HEK293 (cell line): ENCODE data around the gene ATP5MC2.
"Not testable (repeated sequence)": the region's sequence is repeated elsewhere in the genome, so short reads cannot be mapped to it uniquely, and the experiment has no call there.

ENCODE experiments used
- CTCF ChIA-PET: fragments of 350-600 bp; formaldehyde crosslinking; extraction: SDS; loops from one replicate; lab custom pipeline; 2021; ENCODE audit warnings: antibody characterized with exemption; lab: Yijun Ruan, JAX
- POLR2A ChIA-PET: fragments of 300-600 bp; formaldehyde crosslinking; extraction: SDS; loops from one replicate; lab custom pipeline; 2020; ENCODE audit warnings: antibody characterized with exemption, inconsistent platforms; lab: Yijun Ruan, JAX
- H3K27ac ChIP-seq: fragments of 200-500 bp; sonication (Bioruptor generic); 2 replicates; pipeline ENCODE4 v1.5.1; 2014; ENCODE audit warnings: low read depth, low read length, control low read depth, inconsistent platforms; ENCODE audit errors: extremely low read depth
- H3K36me3 ChIP-seq, 2 experiments: fragments of 200-500 bp in 1 of 2; sonication (Bioruptor generic) in 1 of 2; 1 replicate in 1 of 2; 2 replicates in 1 of 2; pipeline ENCODE4 v1.5.1; 2014 to 2017; ENCODE audit warnings: inconsistent platforms in 2 of 2, low read length in 2 of 2; ENCODE audit not compliant: control insufficient read depth in 2 of 2, insufficient read depth in 1 of 2
- H3K4me1 ChIP-seq: fragments of 200-500 bp; sonication (Bioruptor generic); 2 replicates; pipeline ENCODE4 v1.5.1; 2014; ENCODE audit warnings: mild to moderate bottlenecking, low read length, inconsistent platforms; ENCODE audit not compliant: control insufficient read depth, insufficient read depth
- H3K4me3 ChIP-seq: 2 replicates; pipeline ENCODE4 v1.5.1; 2011; ENCODE audit warnings: low read depth, mild to moderate bottlenecking, control low read depth, low read length, moderate library complexity
- H3K9me3 ChIP-seq: fragments of 200-500 bp; sonication (Bioruptor generic); 2 replicates; pipeline ENCODE4 v1.5.1; 2014; ENCODE audit warnings: low read depth, low read length, inconsistent platforms; ENCODE audit not compliant: control insufficient read depth, insufficient read depth
- BCL11A ChIP-seq: fragments of 450-650 bp; formaldehyde crosslinking; IDR thresholded peaks from 2 replicates; pipeline ENCODE4 v1.5.1; 2016; ENCODE audit warnings: low read depth, missing biosample characterization, missing genetic modification characterization
- FEZF1 ChIP-seq: fragments of 450-650 bp; formaldehyde crosslinking; IDR thresholded peaks from 2 replicates; pipeline ENCODE4 v1.5.1; 2016; ENCODE audit warnings: missing biosample characterization, missing genetic modification characterization
- GLIS1 ChIP-seq: fragments of 450-650 bp; formaldehyde crosslinking; IDR thresholded peaks from 2 replicates; pipeline ENCODE4 v1.5.1; 2016; ENCODE audit warnings: missing biosample characterization, missing genetic modification characterization
- HIC1 ChIP-seq: fragments of 450-650 bp; formaldehyde crosslinking; IDR thresholded peaks from 2 replicates; pipeline ENCODE4 v1.5.1; 2016; ENCODE audit warnings: missing biosample characterization, missing genetic modification characterization
- KLF1 ChIP-seq: fragments of 450-650 bp; formaldehyde crosslinking; IDR thresholded peaks from 2 replicates; pipeline ENCODE4 v1.5.1; 2016; ENCODE audit warnings: missing biosample characterization, missing genetic modification characterization
- KLF16 ChIP-seq: fragments of 450-650 bp; formaldehyde crosslinking; IDR thresholded peaks from 2 replicates; pipeline ENCODE4 v1.5.1; 2017; ENCODE audit warnings: missing biosample characterization, missing genetic modification characterization
- MZF1 ChIP-seq: fragments of 450-650 bp; formaldehyde crosslinking; IDR thresholded peaks from 2 replicates; pipeline ENCODE4 v1.5.1; 2017; ENCODE audit warnings: missing biosample characterization, missing genetic modification characterization, borderline replicate concordance
- SP7 ChIP-seq: fragments of 450-650 bp; formaldehyde crosslinking; IDR thresholded peaks from 2 replicates; pipeline ENCODE4 v1.5.1; 2016; ENCODE audit warnings: missing biosample characterization, missing genetic modification characterization
- ZNF146 ChIP-seq: fragments of 450-650 bp; formaldehyde crosslinking; IDR thresholded peaks from 2 replicates; pipeline ENCODE4 v1.5.1; 2016; ENCODE audit warnings: missing biosample characterization, missing genetic modification characterization
- ZNF155 ChIP-seq: fragments of 450-650 bp; formaldehyde crosslinking; IDR thresholded peaks from 2 replicates; pipeline ENCODE4 v1.5.1; 2016; ENCODE audit warnings: missing biosample characterization, missing genetic modification characterization
- ZNF214 ChIP-seq: fragments of 450-650 bp; formaldehyde crosslinking; IDR thresholded peaks from 2 replicates; pipeline ENCODE4 v1.5.1; 2017; ENCODE audit warnings: missing biosample characterization, mild to moderate bottlenecking, missing genetic modification characterization, borderline replicate concordance
- ZNF239 ChIP-seq: fragments of 450-650 bp; formaldehyde crosslinking; IDR thresholded peaks from 2 replicates; pipeline ENCODE4 v1.5.1; 2016; ENCODE audit warnings: missing biosample characterization, missing genetic modification characterization
- ZNF280D ChIP-seq: fragments of 450-650 bp; formaldehyde crosslinking; IDR thresholded peaks from 2 replicates; pipeline ENCODE4 v1.5.1; 2016; ENCODE audit warnings: missing biosample characterization, missing genetic modification characterization
- ZNF416 ChIP-seq: fragments of 450-650 bp; formaldehyde crosslinking; IDR thresholded peaks from 2 replicates; pipeline ENCODE4 v1.5.1; 2016; ENCODE audit warnings: missing biosample characterization, missing genetic modification characterization
- ZNF501 ChIP-seq: fragments of 450-650 bp; formaldehyde crosslinking; IDR thresholded peaks from 2 replicates; pipeline ENCODE4 v1.5.1; 2016; ENCODE audit warnings: missing biosample characterization, missing genetic modification characterization
- ZNF580 ChIP-seq: fragments of 450-650 bp; formaldehyde crosslinking; IDR thresholded peaks from 2 replicates; pipeline ENCODE4 v1.5.1; 2016; ENCODE audit warnings: missing biosample characterization, missing genetic modification characterization
- ZNF600 ChIP-seq: fragments of 450-650 bp; formaldehyde crosslinking; IDR thresholded peaks from 2 replicates; pipeline ENCODE4 v1.5.1; 2016; ENCODE audit warnings: missing biosample characterization, missing genetic modification characterization
- ZNF623 ChIP-seq: fragments of 450-650 bp; formaldehyde crosslinking; IDR thresholded peaks from 2 replicates; pipeline ENCODE4 v1.5.1; 2016; ENCODE audit warnings: missing biosample characterization, missing genetic modification characterization
- ZNF707 ChIP-seq: fragments of 450-650 bp; formaldehyde crosslinking; IDR thresholded peaks from 2 replicates; pipeline ENCODE4 v1.5.1; 2016; ENCODE audit warnings: missing biosample characterization, missing genetic modification characterization
- ZNF843 ChIP-seq: fragments of 450-650 bp; formaldehyde crosslinking; IDR thresholded peaks from 2 replicates; pipeline ENCODE4 v1.5.1; 2016; ENCODE audit warnings: missing biosample characterization, missing genetic modification characterization

The ATP5MC2 gene

DNA sequence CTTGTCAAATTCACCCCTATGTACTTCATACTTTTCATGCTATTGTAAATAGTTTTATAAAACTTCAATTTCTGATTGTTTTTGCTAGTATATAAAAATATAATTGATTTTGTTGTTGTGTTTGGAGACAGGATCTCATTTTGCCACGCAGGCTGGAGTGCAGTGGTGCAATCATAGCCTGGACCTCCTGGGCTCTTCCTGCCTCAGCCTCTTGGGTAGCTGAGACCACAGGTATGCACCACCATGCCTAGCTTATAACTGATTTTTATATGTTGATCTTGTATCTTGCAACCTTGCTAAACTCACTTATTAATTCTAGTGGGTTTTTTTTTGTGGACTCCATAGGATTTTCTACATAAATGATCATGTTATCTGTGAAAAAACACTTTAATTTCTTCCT is 23.5 kb downstream of the ATP5MC2 start:
- H3K27ac ChIP-seq: no peak overlapping the region
- H3K4me3 ChIP-seq: no peak overlapping the region
- TF ChIP-seq ZNF501 (tag by site-specific recombination): no peak
- no peak for TF ChIP-seq KLF1 (tag by site-specific recombination)
- TF ChIP-seq MZF1 (tag by site-specific recombination): no peak
- 0 out of 2 replicates have a peak, but pooled peaks have one; percentile 19 for TF ChIP-seq GLIS1
- TF ChIP-seq ZNF843 (tag by site-specific recombination): no peak
- TF ChIP-seq ZNF623 (tag by site-specific recombination): no peak
- no peaks in the 10 kb centered on the region for H3K4me1 ChIP-seq
- CTCF ChIA-PET: no interaction called here
- H3K36me3 ChIP-seq: no peaks in the 10 kb centered on the region
- H3K9me3 ChIP-seq: no peaks in the 10 kb centered on the region
- POLR2A ChIA-PET: interaction anchor here (1.3 kb wide), 1 partner anchor 26 kb away, joined by 3 read pairs; the partner anchor contains the start of gene ATF7

DNA sequence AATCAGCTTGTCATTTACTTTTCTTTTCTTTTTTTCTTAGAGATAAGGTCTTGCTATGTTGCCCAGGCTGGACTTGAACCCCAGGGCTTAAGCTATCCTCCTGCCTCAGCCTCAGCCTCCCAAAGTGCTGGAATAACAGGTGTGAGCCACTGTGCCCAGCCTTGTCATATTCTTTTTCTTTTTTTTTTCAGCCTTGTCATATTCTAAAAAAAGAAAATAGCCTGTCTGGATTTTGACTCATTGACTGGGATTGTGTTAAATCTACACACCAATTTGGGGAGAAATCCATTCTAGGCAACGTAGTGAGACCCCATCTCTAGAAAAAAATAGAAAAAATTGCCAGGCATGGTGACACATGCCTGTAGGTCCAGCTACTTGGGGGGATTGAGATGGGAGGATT is 24.1 kb downstream of the ATP5MC2 start:
- no peaks in the 10 kb centered on the region for H3K36me3 ChIP-seq
- H3K9me3 ChIP-seq: no peaks in the 10 kb centered on the region
- no peak overlapping the region for H3K27ac ChIP-seq
- ChIA-PET POLR2A (interaction anchor here (1.3 kb wide), 1 partner anchor 26 kb away, joined by 3 read pairs; the partner anchor contains the start of gene ATF7), CTCF (interaction anchor here (0.8 kb wide), 1 partner anchor 85 kb away, joined by 4 read pairs; no protein-coding TSS in a partner anchor)
- TF ChIP-seq SP7 (no peak), BCL11A (no peak), ZNF280D (tag by site-specific recombination) (no peak), KLF16 (tag by site-specific recombination) (no peak), FEZF1 (no peak), ZNF416 (no peak), ZNF155 (tag by site-specific recombination) (no peak), ZNF707 (no peak), ZNF239 (no peak), ZNF214 (tag by site-specific recombination) (no peak), HIC1 (no peak), ZNF600 (tag by site-specific recombination) (no peak), GLIS1 (no peak)
- no peak overlapping the region for H3K4me3 ChIP-seq
- H3K4me1 ChIP-seq: no peaks in the 10 kb centered on the region

DNA sequence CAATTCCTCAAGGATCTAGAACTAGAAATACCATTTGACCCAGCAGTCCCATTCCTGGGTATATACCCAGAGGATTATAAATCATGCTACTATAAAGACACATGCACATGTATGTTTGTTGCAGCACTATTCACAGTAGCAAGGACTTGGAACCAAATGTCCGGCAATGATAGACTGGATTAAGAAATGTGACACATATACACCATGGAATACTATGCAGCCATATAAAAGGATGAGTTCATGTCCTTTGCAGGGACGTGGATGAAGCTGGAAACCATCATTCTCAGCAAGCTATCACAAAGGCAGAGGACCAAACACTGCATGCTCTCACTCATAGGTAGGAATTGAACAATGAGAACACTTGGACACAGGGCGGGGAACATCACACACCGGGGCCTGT is 29.6 kb downstream of the ATP5MC2 start:
- H3K36me3 ChIP-seq, H3K4me3 ChIP-seq, POLR2A ChIA-PET, H3K9me3 ChIP-seq: not testable (repeated sequence)
- CTCF ChIA-PET: interaction anchor here (1.2 kb wide), 1 partner anchor 30 kb away, joined by 3 read pairs; the partner anchor contains the start of gene ATP5MC2
- TF ChIP-seq ZNF580 (0 out of 2 replicates have a peak, but pooled peaks have one; percentile 25), ZNF146 (tag by site-specific recombination) (peak; percentile 79)
- TF ChIP-seq, all 188 proteins: peak for 2; not testable (repeated sequence) for 186
- not testable (repeated sequence) for H3K4me1 ChIP-seq, H3K27ac ChIP-seq
